IPS-18c (cell line): ENCODE data around the gene PLAC8L1.
A peak's percentile ranks its signal among the peaks of the same experiment; 100 is the strongest.

Experiments used
- H3K4me3 ChIP-seq: 2 replicates; pipeline ENCODE4 v1.7.0; 2013; ENCODE audit warnings: low read depth, mild to moderate bottlenecking, low read length, moderate library complexity; ENCODE audit not compliant: insufficient read depth
- H3K9me3 ChIP-seq: one replicate; pipeline ENCODE4 v1.6.1; 2013; ENCODE audit warnings: mild to moderate bottlenecking, low read length, moderate library complexity; ENCODE audit not compliant: control insufficient read depth, insufficient read depth

The PLAC8L1 gene

GRCh38 chr5:146089287-146089686, 16.1 kb downstream of the PLAC8L1 start:
- Histone ChIP-seq H3K4me3 (no peak overlapping the region), H3K9me3 (no peaks in the 10 kb centered on the region)

- no peak overlapping the region for H3K4me3 ChIP-seq
- no peaks in the 10 kb centered on the region for H3K9me3 ChIP-seq
These were observed 17.3 kb downstream of the PLAC8L1 start for GRCh38 chr5:146088098-146088497.

GRCh38 chr5:146084376-146084775, 21.0 kb downstream of the PLAC8L1 start:
- H3K4me3 ChIP-seq, result no peak overlapping the region
- no peaks in the 10 kb centered on the region for H3K9me3 ChIP-seq

GRCh38 chr5:146082798-146083197, 22.6 kb downstream of the PLAC8L1 start:
- H3K9me3 ChIP-seq, result no peaks in the 10 kb centered on the region
- H3K4me3 ChIP-seq, result no peak overlapping the region

- H3K4me3 ChIP-seq, result no peak overlapping the region
- H3K9me3 ChIP-seq, result no peaks in the 10 kb centered on the region
These were observed 23.8 kb downstream of the PLAC8L1 start for GRCh38 chr5:146081556-146081955.

- no peak overlapping the region for H3K4me3 ChIP-seq
- H3K9me3 ChIP-seq, result no peaks in the 10 kb centered on the region
These were observed 25.5 kb downstream of the PLAC8L1 start for GRCh38 chr5:146079695-146080373.

GRCh38 chr5:146078566-146078965, 26.8 kb downstream of the PLAC8L1 start:
- Histone ChIP-seq H3K9me3 (no peaks in the 10 kb centered on the region), H3K4me3 (no peak overlapping the region)

- Histone ChIP-seq H3K4me3 (no peak overlapping the region), H3K9me3 (no peaks in the 10 kb centered on the region)
These were observed 28.9 kb downstream of the PLAC8L1 start for GRCh38 chr5:146076455-146076854.

- Histone ChIP-seq H3K4me3 (no peak overlapping the region), H3K9me3 (no peaks in the 10 kb centered on the region)
These were observed 29.3 kb downstream of the PLAC8L1 start for GRCh38 chr5:146076028-146076427.

GRCh38 chr5:146073239-146073900, 32.0 kb downstream of the PLAC8L1 start:
- H3K4me3 ChIP-seq, result peak overlapping the region; percentile 10; the same call in 1 of the 2 replicates
- no peaks in the 10 kb centered on the region for H3K9me3 ChIP-seq

GRCh38 chr5:146072595-146072994, 32.8 kb downstream of the PLAC8L1 start:
- H3K4me3 ChIP-seq, result no peak overlapping the region
- H3K9me3 ChIP-seq, result no peaks in the 10 kb centered on the region

GRCh38 chr5:146071171-146071570, 34.2 kb downstream of the PLAC8L1 start:
- no peak overlapping the region for H3K4me3 ChIP-seq
- H3K9me3 ChIP-seq, result no peaks in the 10 kb centered on the region

GRCh38 chr5:146070746-146071145, 34.6 kb downstream of the PLAC8L1 start:
- H3K9me3 ChIP-seq, result no peaks in the 10 kb centered on the region
- H3K4me3 ChIP-seq, result no peak overlapping the region

- H3K9me3 ChIP-seq, result no peaks in the 10 kb centered on the region
- no peak overlapping the region for H3K4me3 ChIP-seq
These were observed 35.6 kb downstream of the PLAC8L1 start for GRCh38 chr5:146069780-146070099.

GRCh38 chr5:146068977-146069779, 36.2 kb downstream of the PLAC8L1 start:
- H3K4me3 ChIP-seq, result no peak overlapping the region
- H3K9me3 ChIP-seq, result no peaks in the 10 kb centered on the region

- no peak overlapping the region for H3K4me3 ChIP-seq
- no peaks in the 10 kb centered on the region for H3K9me3 ChIP-seq
These were observed 37.2 kb downstream of the PLAC8L1 start for GRCh38 chr5:146068206-146068605.

- no peak overlapping the region for H3K4me3 ChIP-seq
- H3K9me3 ChIP-seq, result no peaks in the 10 kb centered on the region
These were observed 38.4 kb downstream of the PLAC8L1 start for GRCh38 chr5:146066968-146067367.

- Histone ChIP-seq H3K9me3 (no peaks in the 10 kb centered on the region), H3K4me3 (no peak overlapping the region)
These were observed 45.2 kb downstream of the PLAC8L1 start for GRCh38 chr5:146060221-146060585.
